ENCODE measurements around the gene DTHD1. TPM values are rescaled to one million over a fixed set of nuclear protein-coding genes. Genes with fewer than 3 reads are reported as not detected.

DTHD1 gene
- total RNA-seq, 2 experiments from 2014 or later, result 0.17 to 0.25 TPM

- no peaks in the 10 kb centered on the region for H3K27me3 Mint-ChIP-seq (ENCODE audit: low read depth)
- no peaks in the 10 kb centered on the region for H3K36me3 Mint-ChIP-seq (ENCODE audit: low read depth)
- H3K4me1 Mint-ChIP-seq (ENCODE audit: low read depth), result peaks cover 30% of the 10 kb centered on the region
- CTCF ChIA-PET, result interaction anchor here (2.9 to 4.9 kb wide), 2 partner anchors 8 to 147 kb away, joined by 26 read pairs; partner anchors contain the start of gene ARAP2
- no peak overlapping the region for H3K4me3 Mint-ChIP-seq
- intact Hi-C loops (cut with micrococcal nuclease), result loop anchor here (2.0 kb wide), 1 partner anchor 1139 kb away; no protein-coding TSS in a partner anchor
- H3K9me3 Mint-ChIP-seq, result no peaks in the 10 kb centered on the region
- no peak for DNase-seq
- no peak overlapping the region for H3K27ac Mint-ChIP-seq
Measured at GRCh38 chr4:36251983-36252382, 29.4 kb upstream of the DTHD1 start.

- DNase-seq, result no peak
Measured at GRCh38 chr4:36254371-36254770, 27.0 kb upstream of the DTHD1 start.

GRCh38 chr4:36255577-36255976, 25.8 kb upstream of the DTHD1 start:
- Mint-ChIP-seq H3K9me3 (no peaks in the 10 kb centered on the region), H3K4me1 (ENCODE audit: low read depth) (peaks cover 30% of the 10 kb centered on the region), H3K4me3 (peak overlapping the region; percentile 41), H3K27me3 (ENCODE audit: low read depth) (no peaks in the 10 kb centered on the region), H3K36me3 (ENCODE audit: low read depth) (no peaks in the 10 kb centered on the region), H3K27ac (peak overlapping the region; percentile 90)
- intact Hi-C loops (cut with micrococcal nuclease), result loop anchor here (1.0 kb wide), 7 partner anchors 11 to 139 kb away; partner anchors contain the start of gene ARAP2
- DNase-seq, result peak; percentile 81
- CTCF ChIA-PET, result interaction anchor here (0.7 to 4.9 kb wide), 2 partner anchors 11 to 14 kb away, joined by 3 to 26 read pairs; partner anchors contain the start of gene ARAP2

More at GRCh38 chr4:36254371-36254770, 27.0 kb upstream of the DTHD1 start:
- intact Hi-C loops (cut with micrococcal nuclease), result no loop called here
- Mint-ChIP-seq H3K4me3 (no peak overlapping the region), H3K4me1 (ENCODE audit: low read depth) (peaks cover 30% of the 10 kb centered on the region), H3K27me3 (ENCODE audit: low read depth) (no peaks in the 10 kb centered on the region), H3K36me3 (ENCODE audit: low read depth) (no peaks in the 10 kb centered on the region), H3K9me3 (no peaks in the 10 kb centered on the region), H3K27ac (no peak overlapping the region)
- CTCF ChIA-PET, result interaction anchor here (0.5 to 4.9 kb wide), 7 partner anchors 9 to 318 kb away, joined by 3 to 26 read pairs (median 3); partner anchors contain the start of gene ARAP2

GRCh38 chr4:36256398-36256891, 25.0 kb upstream of the DTHD1 start:
- Mint-ChIP-seq H3K36me3 (ENCODE audit: low read depth) (no peaks in the 10 kb centered on the region), H3K9me3 (no peaks in the 10 kb centered on the region), H3K27ac (peak overlapping the region; percentile 77), H3K4me3 (peak overlapping the region; percentile 38), H3K27me3 (ENCODE audit: low read depth) (no peaks in the 10 kb centered on the region), H3K4me1 (ENCODE audit: low read depth) (peaks cover 30% of the 10 kb centered on the region)
- peak; percentile 35 for DNase-seq
- CTCF ChIA-PET, result interaction anchor here (0.6 kb wide), 1 partner anchor 1882 kb away, joined by 3 read pairs; no protein-coding TSS in a partner anchor
- intact Hi-C loops (cut with micrococcal nuclease), result no loop called here

- Mint-ChIP-seq H3K27me3 (ENCODE audit: low read depth) (no peaks in the 10 kb centered on the region), H3K4me1 (ENCODE audit: low read depth) (peaks cover 19% of the 10 kb centered on the region), H3K27ac (no peak overlapping the region), H3K9me3 (no peaks in the 10 kb centered on the region), H3K36me3 (ENCODE audit: low read depth) (no peaks in the 10 kb centered on the region), H3K4me3 (no peak overlapping the region)
- DNase-seq, result no peak
- intact Hi-C loops (cut with micrococcal nuclease), result no loop called here
- CTCF ChIA-PET, result no interaction called here
Measured at GRCh38 chr4:36260731-36261130, 20.7 kb upstream of the DTHD1 start.

GRCh38 chr4:36264207-36264826, 17.1 kb upstream of the DTHD1 start:
- H3K9me3 Mint-ChIP-seq, result no peaks in the 10 kb centered on the region
- no peak overlapping the region for H3K27ac Mint-ChIP-seq
- no peaks in the 10 kb centered on the region for H3K27me3 Mint-ChIP-seq (ENCODE audit: low read depth)
- intact Hi-C loops (cut with micrococcal nuclease), result no loop called here
- no peaks in the 10 kb centered on the region for H3K36me3 Mint-ChIP-seq (ENCODE audit: low read depth)
- peaks cover 30% of the 10 kb centered on the region for H3K4me1 Mint-ChIP-seq (ENCODE audit: low read depth)
- no peak overlapping the region for H3K4me3 Mint-ChIP-seq
- no peak for DNase-seq
- CTCF ChIA-PET, result interaction anchor here (1.1 to 1.6 kb wide), 2 partner anchors 10 to 21 kb away, joined by 3 read pairs; no protein-coding TSS in a partner anchor

GRCh38 chr4:36267486-36268268, 13.7 kb upstream of the DTHD1 start:
- Mint-ChIP-seq H3K27ac (no peak overlapping the region), H3K4me3 (no peak overlapping the region), H3K4me1 (ENCODE audit: low read depth) (peaks cover 31% of the 10 kb centered on the region), H3K9me3 (no peaks in the 10 kb centered on the region), H3K27me3 (ENCODE audit: low read depth) (no peaks in the 10 kb centered on the region), H3K36me3 (ENCODE audit: low read depth) (no peaks in the 10 kb centered on the region)
- no peak for DNase-seq
- CTCF ChIA-PET, result interaction anchor here (0.7 to 2.6 kb wide), 7 partner anchors 9 to 82 kb away, joined by 3 to 8 read pairs (median 3); partner anchors contain the start of gene ARAP2
- intact Hi-C loops (cut with micrococcal nuclease), result loop anchor here (1.0 kb wide), 3 partner anchors 12 to 56 kb away; no protein-coding TSS in a partner anchor

- Mint-ChIP-seq H3K36me3 (ENCODE audit: low read depth) (no peaks in the 10 kb centered on the region), H3K9me3 (no peaks in the 10 kb centered on the region), H3K27me3 (ENCODE audit: low read depth) (no peaks in the 10 kb centered on the region), H3K4me1 (ENCODE audit: low read depth) (peaks cover 34% of the 10 kb centered on the region), H3K27ac (no peak overlapping the region), H3K4me3 (no peak overlapping the region)
- CTCF ChIA-PET, result interaction anchor here (0.6 to 2.6 kb wide), 2 partner anchors 25 to 334 kb away, joined by 3 to 8 read pairs; partner anchors contain the start of gene ARAP2
- DNase-seq, result peak; percentile 53
- intact Hi-C loops (cut with micrococcal nuclease), result loop anchor here (1.0 kb wide), 1 partner anchor 17 kb away; no protein-coding TSS in a partner anchor
Measured at GRCh38 chr4:36269101-36269500, 12.3 kb upstream of the DTHD1 start.

GRCh38 chr4:36269533-36270173, 11.8 kb upstream of the DTHD1 start:
- no peak overlapping the region for H3K4me3 Mint-ChIP-seq
- no peak for DNase-seq
- no peaks in the 10 kb centered on the region for H3K9me3 Mint-ChIP-seq
- intact Hi-C loops (cut with micrococcal nuclease), result loop anchor here (1.0 kb wide), 1 partner anchor 17 kb away; no protein-coding TSS in a partner anchor
- H3K27me3 Mint-ChIP-seq (ENCODE audit: low read depth), result no peaks in the 10 kb centered on the region
- CTCF ChIA-PET, result interaction anchor here (0.5 to 2.6 kb wide), 3 partner anchors 14 to 335 kb away, joined by 3 to 8 read pairs (median 3); partner anchors contain the start of gene ARAP2
- no peaks in the 10 kb centered on the region for H3K36me3 Mint-ChIP-seq (ENCODE audit: low read depth)
- H3K27ac Mint-ChIP-seq, result no peak overlapping the region
- H3K4me1 Mint-ChIP-seq (ENCODE audit: low read depth), result peaks cover 29% of the 10 kb centered on the region

GRCh38 chr4:36273276-36273675, 8.1 kb upstream of the DTHD1 start:
- intact Hi-C loops (cut with micrococcal nuclease), result no loop called here
- Mint-ChIP-seq H3K27me3 (ENCODE audit: low read depth) (no peaks in the 10 kb centered on the region), H3K9me3 (no peaks in the 10 kb centered on the region), H3K4me1 (ENCODE audit: low read depth) (peaks cover 27% of the 10 kb centered on the region), H3K36me3 (ENCODE audit: low read depth) (no peaks in the 10 kb centered on the region), H3K27ac (no peak overlapping the region), H3K4me3 (no peak overlapping the region)
- DNase-seq, result no peak
- CTCF ChIA-PET, result no interaction called here

- H3K9me3 Mint-ChIP-seq, result no peaks in the 10 kb centered on the region
- H3K4me3 Mint-ChIP-seq, result no peak overlapping the region
- no peaks in the 10 kb centered on the region for H3K27me3 Mint-ChIP-seq (ENCODE audit: low read depth)
- CTCF ChIA-PET, result no interaction called here
- no peak overlapping the region for H3K27ac Mint-ChIP-seq
- peaks cover 27% of the 10 kb centered on the region for H3K4me1 Mint-ChIP-seq (ENCODE audit: low read depth)
- no peak for DNase-seq
- no peaks in the 10 kb centered on the region for H3K36me3 Mint-ChIP-seq (ENCODE audit: low read depth)
- intact Hi-C loops (cut with micrococcal nuclease), result no loop called here
Measured at GRCh38 chr4:36274158-36274557, 7.3 kb upstream of the DTHD1 start.

GRCh38 chr4:36277533-36277932, 3.9 kb upstream of the DTHD1 start:
- Mint-ChIP-seq H3K4me3 (no peak overlapping the region), H3K27me3 (ENCODE audit: low read depth) (peaks cover 2% of the 10 kb centered on the region)

More at GRCh38 chr4:36277533-36277932, 3.9 kb upstream of the DTHD1 start:
- intact Hi-C loops (cut with micrococcal nuclease), result no loop called here
- Mint-ChIP-seq H3K4me1 (ENCODE audit: low read depth) (peaks cover 37% of the 10 kb centered on the region), H3K9me3 (no peaks in the 10 kb centered on the region), H3K36me3 (ENCODE audit: low read depth) (no peaks in the 10 kb centered on the region), H3K27ac (no peak overlapping the region)
- CTCF ChIA-PET, result no interaction called here
- DNase-seq, result no peak

Measured in activated naive CD4-positive, alpha-beta T cell treated with anti-CD3 and anti-CD28 coated beads for 36 hours (primary cell).